ENCODE measurements around the gene SPTBN4.
"Not testable (repeated sequence)": the region's sequence is repeated elsewhere in the genome, so short reads cannot be mapped to it uniquely, and the experiment has no call there.

Gene SPTBN4

GRCh38 chr19:40499320-40499719 lies 32.5 kb downstream of the SPTBN4 start:
- H3K4me1 ChIP-seq (ENCODE audit: control insufficient read depth, insufficient read depth, low read length), result no peaks in the 10 kb centered on the region
- no peaks in the 10 kb centered on the region for H3K36me3 ChIP-seq (ENCODE audit: control insufficient read depth, insufficient read depth, low read length)
- no peak overlapping the region for H3K27ac ChIP-seq (ENCODE audit: low read depth, low read length)
- no peak overlapping the region for H3K4me3 ChIP-seq (ENCODE audit: low read depth, low read length)
- peaks cover 23% of the 10 kb centered on the region for H3K27me3 ChIP-seq (ENCODE audit: control insufficient read depth, insufficient read depth, low read length)
- H3K9me3 ChIP-seq (ENCODE audit: control insufficient read depth, insufficient read depth, low read depth, low read length), result no peaks in the 10 kb centered on the region
- no peak overlapping the region for H3K9ac ChIP-seq (ENCODE audit: low read length)

- not testable (repeated sequence) for H3K4me1 ChIP-seq (ENCODE audit: control insufficient read depth, insufficient read depth, low read length); H3K4me3 ChIP-seq (ENCODE audit: low read depth, low read length); H3K9ac ChIP-seq (ENCODE audit: low read length); H3K27ac ChIP-seq (ENCODE audit: low read depth, low read length); H3K36me3 ChIP-seq (ENCODE audit: control insufficient read depth, insufficient read depth, low read length); H3K9me3 ChIP-seq (ENCODE audit: control insufficient read depth, insufficient read depth, low read depth, low read length)
- H3K27me3 ChIP-seq (ENCODE audit: control insufficient read depth, insufficient read depth, low read length), result peaks cover 29% of the 10 kb centered on the region
These were observed 34.1 kb downstream of the SPTBN4 start for GRCh38 chr19:40500678-40501530.

GRCh38 chr19:40501599-40501998 lies 34.8 kb downstream of the SPTBN4 start:
- Histone ChIP-seq H3K4me3 (ENCODE audit: low read depth, low read length) (no peak overlapping the region), H3K27ac (ENCODE audit: low read depth, low read length) (no peak overlapping the region), H3K4me1 (ENCODE audit: control insufficient read depth, insufficient read depth, low read length) (no peaks in the 10 kb centered on the region), H3K9me3 (ENCODE audit: control insufficient read depth, insufficient read depth, low read depth, low read length) (no peaks in the 10 kb centered on the region), H3K9ac (ENCODE audit: low read length) (no peak overlapping the region), H3K36me3 (ENCODE audit: control insufficient read depth, insufficient read depth, low read length) (no peaks in the 10 kb centered on the region), H3K27me3 (ENCODE audit: control insufficient read depth, insufficient read depth, low read length) (peaks cover 36% of the 10 kb centered on the region)

GRCh38 chr19:40502081-40502480 lies 35.3 kb downstream of the SPTBN4 start:
- Histone ChIP-seq H3K4me3 (ENCODE audit: low read depth, low read length) (no peak overlapping the region), H3K36me3 (ENCODE audit: control insufficient read depth, insufficient read depth, low read length) (no peaks in the 10 kb centered on the region), H3K27ac (ENCODE audit: low read depth, low read length) (no peak overlapping the region), H3K27me3 (ENCODE audit: control insufficient read depth, insufficient read depth, low read length) (peaks cover 36% of the 10 kb centered on the region), H3K4me1 (ENCODE audit: control insufficient read depth, insufficient read depth, low read length) (no peaks in the 10 kb centered on the region), H3K9ac (ENCODE audit: low read length) (no peak overlapping the region), H3K9me3 (ENCODE audit: control insufficient read depth, insufficient read depth, low read depth, low read length) (no peaks in the 10 kb centered on the region)

- H3K4me1 ChIP-seq (ENCODE audit: control insufficient read depth, insufficient read depth, low read length), result no peaks in the 10 kb centered on the region
- peaks cover 39% of the 10 kb centered on the region for H3K27me3 ChIP-seq (ENCODE audit: control insufficient read depth, insufficient read depth, low read length)
- H3K27ac ChIP-seq (ENCODE audit: low read depth, low read length), result no peak overlapping the region
- no peaks in the 10 kb centered on the region for H3K9me3 ChIP-seq (ENCODE audit: control insufficient read depth, insufficient read depth, low read depth, low read length)
- no peak overlapping the region for H3K9ac ChIP-seq (ENCODE audit: low read length)
- H3K36me3 ChIP-seq (ENCODE audit: control insufficient read depth, insufficient read depth, low read length), result no peaks in the 10 kb centered on the region
- H3K4me3 ChIP-seq (ENCODE audit: low read depth, low read length), result no peak overlapping the region
These were observed 36.0 kb downstream of the SPTBN4 start for GRCh38 chr19:40502647-40503319.

GRCh38 chr19:40503320-40503695 lies 36.5 kb downstream of the SPTBN4 start:
- no peaks in the 10 kb centered on the region for H3K9me3 ChIP-seq (ENCODE audit: control insufficient read depth, insufficient read depth, low read depth, low read length)
- H3K27ac ChIP-seq (ENCODE audit: low read depth, low read length), result no peak overlapping the region
- H3K27me3 ChIP-seq (ENCODE audit: control insufficient read depth, insufficient read depth, low read length), result peaks cover 39% of the 10 kb centered on the region
- no peaks in the 10 kb centered on the region for H3K4me1 ChIP-seq (ENCODE audit: control insufficient read depth, insufficient read depth, low read length)
- no peak overlapping the region for H3K4me3 ChIP-seq (ENCODE audit: low read depth, low read length)
- H3K9ac ChIP-seq (ENCODE audit: low read length), result no peak overlapping the region
- no peaks in the 10 kb centered on the region for H3K36me3 ChIP-seq (ENCODE audit: control insufficient read depth, insufficient read depth, low read length)

GRCh38 chr19:40506099-40506498 lies 39.3 kb downstream of the SPTBN4 start:
- H3K4me1 ChIP-seq (ENCODE audit: control insufficient read depth, insufficient read depth, low read length), result no peaks in the 10 kb centered on the region
- no peak overlapping the region for H3K4me3 ChIP-seq (ENCODE audit: low read depth, low read length)
- H3K27ac ChIP-seq (ENCODE audit: low read depth, low read length), result no peak overlapping the region
- H3K36me3 ChIP-seq (ENCODE audit: control insufficient read depth, insufficient read depth, low read length), result no peaks in the 10 kb centered on the region
- H3K9me3 ChIP-seq (ENCODE audit: control insufficient read depth, insufficient read depth, low read depth, low read length), result no peaks in the 10 kb centered on the region
- H3K27me3 ChIP-seq (ENCODE audit: control insufficient read depth, insufficient read depth, low read length), result peaks cover 64% of the 10 kb centered on the region
- H3K9ac ChIP-seq (ENCODE audit: low read length), result no peak overlapping the region

- H3K36me3 ChIP-seq (ENCODE audit: control insufficient read depth, insufficient read depth, low read length), result no peaks in the 10 kb centered on the region
- H3K9ac ChIP-seq (ENCODE audit: low read length), result no peak overlapping the region
- H3K9me3 ChIP-seq (ENCODE audit: control insufficient read depth, insufficient read depth, low read depth, low read length), result no peaks in the 10 kb centered on the region
- H3K27ac ChIP-seq (ENCODE audit: low read depth, low read length), result no peak overlapping the region
- H3K4me1 ChIP-seq (ENCODE audit: control insufficient read depth, insufficient read depth, low read length), result no peaks in the 10 kb centered on the region; the same call in 1 of the 2 replicates
- H3K27me3 ChIP-seq (ENCODE audit: control insufficient read depth, insufficient read depth, low read length), result peaks cover 72% of the 10 kb centered on the region
- no peak overlapping the region for H3K4me3 ChIP-seq (ENCODE audit: low read depth, low read length)
These were observed 41.1 kb downstream of the SPTBN4 start for GRCh38 chr19:40507892-40508291.

- H3K27me3 ChIP-seq (ENCODE audit: control insufficient read depth, insufficient read depth, low read length), result peaks cover 76% of the 10 kb centered on the region
- no peaks in the 10 kb centered on the region; the same call in 1 of the 2 replicates for H3K9me3 ChIP-seq (ENCODE audit: control insufficient read depth, insufficient read depth, low read depth, low read length)
- H3K27ac ChIP-seq (ENCODE audit: low read depth, low read length), result no peak overlapping the region
- H3K9ac ChIP-seq (ENCODE audit: low read length), result no peak overlapping the region
- no peaks in the 10 kb centered on the region; the same call in 1 of the 2 replicates for H3K4me1 ChIP-seq (ENCODE audit: control insufficient read depth, insufficient read depth, low read length)
- no peak overlapping the region for H3K4me3 ChIP-seq (ENCODE audit: low read depth, low read length)
- no peaks in the 10 kb centered on the region for H3K36me3 ChIP-seq (ENCODE audit: control insufficient read depth, insufficient read depth, low read length)
These were observed 42.0 kb downstream of the SPTBN4 start for GRCh38 chr19:40508739-40509260.

GRCh38 chr19:40510526-40511115 lies 43.8 kb downstream of the SPTBN4 start:
- Histone ChIP-seq H3K4me3 (ENCODE audit: low read depth, low read length) (no peak overlapping the region), H3K9ac (ENCODE audit: low read length) (no peak overlapping the region), H3K9me3 (ENCODE audit: control insufficient read depth, insufficient read depth, low read depth, low read length) (no peaks in the 10 kb centered on the region; the same call in 1 of the 2 replicates), H3K36me3 (ENCODE audit: control insufficient read depth, insufficient read depth, low read length) (no peaks in the 10 kb centered on the region), H3K27ac (ENCODE audit: low read depth, low read length) (no peak overlapping the region), H3K27me3 (ENCODE audit: control insufficient read depth, insufficient read depth, low read length) (peaks cover 83% of the 10 kb centered on the region), H3K4me1 (ENCODE audit: control insufficient read depth, insufficient read depth, low read length) (no peaks in the 10 kb centered on the region; the same call in 1 of the 2 replicates)

GRCh38 chr19:40511487-40511886 lies 44.7 kb downstream of the SPTBN4 start:
- Histone ChIP-seq H3K4me3 (ENCODE audit: low read depth, low read length) (no peak overlapping the region), H3K27me3 (ENCODE audit: control insufficient read depth, insufficient read depth, low read length) (peaks cover 75% of the 10 kb centered on the region), H3K4me1 (ENCODE audit: control insufficient read depth, insufficient read depth, low read length) (no peaks in the 10 kb centered on the region; the same call in 1 of the 2 replicates), H3K9me3 (ENCODE audit: control insufficient read depth, insufficient read depth, low read depth, low read length) (no peaks in the 10 kb centered on the region; the same call in 1 of the 2 replicates), H3K36me3 (ENCODE audit: control insufficient read depth, insufficient read depth, low read length) (no peaks in the 10 kb centered on the region), H3K9ac (ENCODE audit: low read length) (no peak overlapping the region), H3K27ac (ENCODE audit: low read depth, low read length) (no peak overlapping the region)
